Left forelimb (tissue), 1 donor: Measurements from ENCODE around the gene FADD.

Source experiments
- DNase-seq: peaks from one replicate; pipeline ENCODE4 v3.0.0-alpha.2; 2018; ENCODE audit warnings: low spot score

The FADD gene

DNA sequence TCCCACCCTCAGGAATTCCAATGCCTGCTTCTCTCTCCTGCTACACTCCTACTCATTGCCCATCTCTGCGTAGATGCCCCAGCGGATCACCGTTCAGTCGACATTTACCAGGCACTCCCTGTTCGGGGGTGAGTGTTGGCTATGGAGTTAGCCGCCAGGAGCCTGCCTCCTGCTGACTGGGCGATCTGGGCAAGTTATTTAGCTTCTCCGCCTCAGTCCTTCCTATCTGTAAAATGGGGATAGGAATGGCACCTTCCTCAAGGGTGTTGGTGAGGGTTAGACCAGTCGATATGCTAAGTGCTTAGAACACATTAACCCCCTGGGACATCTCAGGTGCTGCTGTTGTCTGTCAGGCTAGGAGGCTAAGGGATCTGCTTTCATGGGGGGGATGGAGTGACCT is 30.9 kb downstream of the FADD start:
- no peak for DNase-seq

DNA sequence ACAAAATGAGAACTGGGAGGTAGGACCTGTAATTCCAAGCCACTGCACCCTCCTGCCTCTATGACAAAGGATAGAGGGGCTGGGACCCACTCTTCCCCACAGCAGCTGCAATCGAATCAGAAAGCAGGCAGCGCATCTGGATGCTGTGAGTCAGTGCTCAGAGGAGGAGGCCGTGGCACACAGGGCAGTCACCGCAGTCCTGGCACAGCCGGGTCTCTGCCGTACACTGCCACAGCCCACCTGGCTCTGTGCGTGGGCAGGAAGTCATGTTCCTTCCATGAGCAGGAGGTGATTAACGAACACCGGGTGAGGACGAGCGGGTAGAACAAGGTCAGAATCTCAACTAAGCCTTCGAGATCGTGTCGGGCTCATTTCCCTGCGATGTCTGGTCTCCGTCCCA is 37.2 kb downstream of the FADD start:
- no peak for DNase-seq

DNA sequence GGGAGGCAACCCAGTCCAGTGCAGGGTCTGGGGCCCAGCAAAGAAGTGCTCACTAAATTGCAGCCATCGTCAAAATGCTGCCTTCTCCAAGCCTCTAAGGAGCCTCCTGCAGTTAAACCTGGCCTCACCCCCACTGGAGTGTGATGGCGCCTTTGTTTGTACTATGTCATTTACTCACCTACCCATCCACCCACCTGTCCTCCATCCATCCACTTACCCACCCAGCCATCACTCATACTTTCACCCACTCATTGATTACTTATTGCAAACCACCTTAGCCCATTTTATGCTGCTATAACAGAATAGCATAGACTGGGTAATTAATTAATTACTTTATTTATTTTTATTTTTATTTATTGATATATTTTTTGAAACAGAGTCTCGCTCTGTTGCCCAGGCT is 38.6 kb downstream of the FADD start:
- no peak for DNase-seq

DNA sequence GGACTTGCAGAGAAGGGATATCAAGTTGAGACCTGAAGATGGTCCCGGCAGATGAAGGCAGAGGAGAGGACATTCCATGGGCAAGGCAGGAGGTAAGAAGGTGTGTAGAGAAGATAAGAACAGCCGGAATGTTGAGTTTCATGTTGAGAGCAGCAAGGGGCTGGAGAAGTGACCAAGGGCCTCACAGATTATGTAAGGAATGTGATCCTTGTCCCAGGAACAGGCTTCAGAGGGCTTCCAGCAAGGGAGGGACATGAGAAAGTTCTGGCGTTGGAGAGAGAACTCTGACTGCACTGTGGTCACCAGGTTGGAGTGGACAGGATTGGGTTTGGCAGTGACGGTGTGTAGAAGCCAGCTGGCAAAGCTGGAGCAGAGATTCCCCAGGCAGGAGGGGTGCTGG is 39.8 kb downstream of the FADD start:
- no peak for DNase-seq

DNA sequence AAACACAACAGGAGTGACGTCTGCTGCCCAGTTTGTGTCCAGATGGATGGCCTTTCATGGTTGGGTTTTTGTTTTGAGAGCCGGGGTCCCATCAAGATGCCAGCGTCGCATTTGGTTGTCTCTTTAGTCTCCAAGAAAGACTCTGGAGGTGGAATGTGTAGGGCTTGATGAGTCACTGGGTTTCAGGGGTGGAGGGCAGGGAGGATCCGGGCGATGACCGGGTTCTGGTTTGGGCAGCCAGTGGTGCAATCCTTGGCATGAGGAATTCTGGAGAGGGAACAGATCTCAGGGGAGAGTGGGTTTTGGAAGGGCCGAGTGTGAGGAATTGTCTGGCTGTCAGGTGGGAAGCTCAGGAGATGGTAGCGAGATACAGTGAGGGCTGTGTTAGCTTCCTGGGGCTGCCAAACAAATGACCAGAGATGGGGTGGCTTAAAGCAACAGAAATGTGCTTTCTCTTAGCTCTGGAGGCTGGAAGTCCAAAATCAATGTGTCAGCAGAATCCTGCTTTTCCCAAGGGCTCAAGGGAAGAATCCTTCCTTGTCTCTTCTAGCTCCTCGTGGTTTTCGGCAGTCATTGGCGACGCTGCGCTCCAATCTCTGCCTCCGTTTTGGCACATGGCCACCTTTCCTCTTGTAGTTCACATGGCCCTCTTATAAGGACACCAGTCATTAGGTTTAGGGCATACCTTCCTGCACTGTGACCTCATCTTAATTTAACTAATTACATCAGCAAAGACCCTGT is 41.0 kb downstream of the FADD start:
- no peak for DNase-seq

DNA sequence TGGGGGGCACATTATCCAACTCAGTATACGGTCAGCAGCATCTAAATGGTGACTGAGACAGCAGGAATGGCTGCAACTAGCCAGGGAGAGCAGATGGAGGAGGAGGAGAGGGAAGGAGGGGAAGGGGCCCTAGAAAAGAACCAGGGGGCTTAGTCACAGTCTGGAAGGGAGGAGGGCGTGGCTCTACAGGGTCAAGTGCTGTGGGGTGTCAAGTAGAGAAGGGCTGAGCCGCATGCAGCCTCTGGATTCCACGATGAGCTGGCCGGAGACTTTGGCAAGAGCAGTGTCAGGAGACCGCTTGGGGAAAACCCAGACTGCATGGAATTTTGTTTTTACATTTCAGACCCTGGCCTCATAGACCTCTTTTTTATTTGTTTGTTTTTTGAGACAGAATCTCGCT is 41.6 kb downstream of the FADD start:
- no peak for DNase-seq

DNA sequence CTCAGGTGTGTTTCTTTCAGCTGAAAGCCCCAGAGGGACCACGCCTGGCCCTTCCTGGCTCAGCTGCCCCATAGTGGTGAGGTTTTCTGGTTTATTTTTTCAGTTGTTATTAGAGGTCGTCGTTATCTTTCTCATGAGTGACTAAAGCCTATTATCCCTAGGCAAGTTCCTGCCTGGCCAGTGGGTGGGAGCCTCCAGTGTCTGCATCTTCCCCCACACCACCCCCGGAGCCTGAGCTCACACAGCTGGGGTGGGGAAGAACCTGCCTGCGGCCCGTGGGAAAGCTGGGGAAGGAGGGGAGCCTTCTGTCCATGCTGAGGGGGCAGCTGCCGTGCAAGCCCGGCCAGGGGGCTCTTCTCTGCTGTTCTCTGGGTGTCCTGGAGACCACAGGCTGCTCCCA is 43.1 kb downstream of the FADD start:
- no peak for DNase-seq

DNA sequence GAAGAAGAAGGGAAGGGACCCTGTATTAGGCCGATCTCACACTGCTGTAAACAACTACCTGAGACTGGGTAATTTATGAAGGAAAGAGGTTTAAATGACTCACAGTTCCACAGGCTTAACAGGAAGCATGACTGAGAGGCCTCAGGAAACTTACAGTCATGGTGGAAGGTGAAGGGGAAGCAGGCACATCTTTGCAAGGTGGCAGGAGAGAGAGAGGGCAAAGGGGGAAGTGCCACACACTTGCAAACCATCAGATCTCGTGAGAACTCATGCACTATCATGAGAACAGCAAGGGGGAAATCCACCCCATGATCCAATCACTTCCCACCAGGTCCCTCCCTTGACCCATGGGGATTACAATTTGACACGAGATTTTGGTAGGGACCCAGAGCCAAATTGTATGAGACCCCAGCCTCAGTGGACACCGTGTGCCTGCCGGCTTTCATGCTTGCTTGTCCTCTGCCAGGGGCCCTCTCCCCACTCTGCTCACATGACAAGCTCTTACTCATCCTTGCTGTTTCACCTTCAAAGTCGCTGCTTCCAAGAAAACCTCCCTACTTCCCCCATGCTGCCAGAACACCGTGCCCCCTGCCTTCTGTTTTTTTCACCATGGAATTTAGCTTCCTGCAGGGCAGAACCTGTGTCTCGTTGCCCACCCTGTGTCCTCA is 44.1 kb downstream of the FADD start:
- no peak for DNase-seq

DNA sequence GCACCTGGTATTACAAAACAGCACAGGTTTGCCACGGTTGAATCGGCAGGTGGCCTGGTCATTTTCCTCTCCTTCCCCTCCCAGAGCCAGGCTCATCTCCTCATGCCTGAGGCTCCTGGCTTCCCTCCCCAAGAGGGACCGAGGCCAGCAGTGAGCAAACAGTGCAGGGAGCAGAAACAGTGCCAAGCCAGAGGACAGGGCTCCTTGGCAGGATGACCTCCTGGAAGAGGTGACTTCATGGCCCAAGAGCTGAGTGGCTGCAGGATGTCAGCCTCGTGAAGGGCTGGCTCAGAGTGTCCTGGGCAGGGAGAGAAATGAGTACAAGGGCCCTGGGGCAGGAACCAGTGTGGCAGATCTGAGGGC is 44.6 kb downstream of the FADD start:
- no peak for DNase-seq

DNA sequence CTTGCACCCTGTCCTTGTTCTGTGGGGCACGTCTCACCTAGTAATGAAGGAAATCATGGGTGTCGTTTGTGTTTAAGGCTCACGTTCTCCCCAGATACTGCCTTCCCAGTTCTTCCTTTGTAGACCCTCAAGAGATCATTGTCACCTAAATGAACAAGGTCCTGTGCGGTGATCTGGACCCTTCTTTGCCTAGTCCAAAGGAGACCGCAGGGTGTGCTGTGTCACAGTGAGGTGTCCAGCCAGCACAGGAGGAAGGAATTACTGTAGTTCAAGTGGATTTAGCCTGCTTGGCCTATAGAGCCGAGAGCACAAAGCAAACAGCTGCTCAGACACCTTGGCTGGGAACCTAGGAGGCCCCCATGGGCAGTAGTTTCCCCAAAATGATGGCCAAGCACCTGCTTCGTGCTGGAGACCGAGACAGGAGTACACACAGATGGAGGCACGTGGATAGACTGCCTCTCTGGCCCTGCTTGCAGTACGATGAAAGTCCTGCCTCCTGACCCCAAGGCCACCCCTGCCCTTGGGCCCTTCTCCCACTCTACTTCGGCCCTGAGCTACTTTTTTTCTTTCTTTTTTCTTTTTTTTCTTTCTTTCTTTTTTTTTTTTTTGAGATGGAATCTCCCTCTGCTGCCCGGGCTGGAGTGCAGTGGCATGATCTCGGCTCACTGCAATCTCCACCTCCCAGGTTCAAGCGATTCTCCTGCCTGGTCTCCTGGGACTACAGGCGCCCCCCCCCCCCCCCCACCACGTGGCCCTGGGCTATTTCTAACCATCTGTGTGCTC is 48.0 kb downstream of the FADD start:
- DNase-seq = peak; percentile 77

DNA sequence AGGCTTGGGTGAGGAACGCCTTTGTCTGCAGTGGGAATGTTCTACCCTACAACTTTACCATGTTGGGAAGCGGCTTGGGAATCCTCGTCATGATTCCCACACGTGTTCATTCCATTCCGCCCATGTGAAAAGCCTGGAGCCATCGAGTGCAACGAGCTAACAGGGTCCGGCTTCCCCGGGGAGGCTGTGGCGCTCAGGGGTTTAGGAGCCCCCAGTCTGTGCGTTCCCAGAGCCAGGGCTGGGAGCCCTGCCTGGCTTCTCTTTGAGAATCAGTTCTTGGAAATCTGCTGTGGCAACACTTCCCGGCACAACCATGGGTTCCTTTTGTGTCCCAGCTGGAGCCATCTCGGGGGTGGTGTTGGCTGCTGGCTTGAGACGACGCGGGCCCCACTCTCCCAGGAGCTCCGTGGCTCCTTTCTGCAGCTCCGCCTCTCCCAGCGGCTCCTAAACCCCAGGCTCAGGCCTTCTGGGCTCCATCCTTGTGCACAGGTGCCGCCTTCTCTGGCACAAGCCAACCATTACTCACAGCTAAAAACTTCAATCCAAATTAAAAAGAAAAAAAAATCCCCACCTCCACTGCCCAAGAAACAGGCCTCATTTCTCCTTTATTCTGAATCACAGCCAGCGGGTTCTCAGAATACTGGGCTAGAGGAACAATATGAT is 48.7 kb downstream of the FADD start:
- DNase-seq = no peak

DNA sequence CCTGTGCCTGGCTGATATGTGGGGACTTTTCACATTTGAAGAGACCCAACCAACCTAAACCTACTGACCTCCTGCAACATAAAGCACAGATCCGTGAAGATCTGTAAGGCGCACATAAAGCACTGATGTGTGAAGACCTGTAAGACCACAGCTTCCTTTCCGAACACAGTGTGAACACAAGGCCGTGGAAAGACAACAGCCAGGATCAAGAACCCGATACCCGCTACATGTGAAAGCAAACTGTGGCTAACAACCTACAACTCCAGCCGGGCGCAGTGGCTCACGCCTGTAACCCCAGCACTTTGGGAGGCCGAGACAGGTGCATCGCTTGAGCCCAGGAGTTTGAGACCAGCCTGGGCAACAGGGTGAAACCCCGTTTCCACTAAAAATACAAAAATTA is 49.7 kb downstream of the FADD start:
- DNase-seq = no peak

DNA sequence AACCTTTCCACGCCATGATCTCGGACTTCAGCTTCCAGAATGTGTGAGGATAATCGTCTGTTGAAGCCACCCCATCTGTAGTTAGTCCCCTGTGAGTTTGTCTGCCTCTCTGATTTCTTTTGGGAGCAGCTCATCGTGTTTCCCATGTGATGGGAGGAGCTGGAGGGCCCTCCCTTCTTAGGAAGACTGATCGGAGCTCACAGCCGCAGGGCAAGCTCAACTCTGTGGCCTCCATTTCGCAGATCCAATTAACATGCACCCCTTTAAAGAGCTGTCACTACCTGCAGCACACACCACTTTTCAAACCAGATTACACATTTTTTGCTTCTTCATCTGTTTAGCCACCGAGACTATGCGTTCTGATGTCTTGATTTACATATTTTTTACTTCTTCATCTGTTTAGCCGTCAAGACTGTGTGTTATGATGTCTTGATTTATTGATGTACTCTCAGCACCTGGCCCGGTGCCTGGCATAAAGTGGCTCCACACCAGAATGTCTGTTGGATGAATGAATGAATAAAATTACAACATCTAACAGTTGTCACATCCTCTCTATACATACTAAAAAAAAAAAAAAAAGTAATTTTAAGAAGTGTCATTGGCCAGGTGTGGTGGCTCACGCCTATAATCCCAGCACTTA is 52.5 kb downstream of the FADD start:
- DNase-seq = no peak
